H1 (cell line): ENCODE results near the gene PFDN5. TPM values are rescaled to one million over a fixed set of nuclear protein-coding genes. Genes with fewer than 3 reads are reported as not detected.

ENCODE experiments used
- CTCF ChIA-PET: fragments of 300-600 bp; sonication (Branson Sonifier 250); formaldehyde crosslinking; loops from one replicate; lab custom pipeline; 2021; ENCODE audit not compliant: partially characterized antibody; lab: Charles Lee
- POLR2A ChIA-PET: fragments of 300-600 bp; sonication (Branson Sonifier 250); formaldehyde crosslinking; loops from one replicate; lab custom pipeline; 2021; ENCODE audit warnings: inconsistent platforms; ENCODE audit not compliant: partially characterized antibody; lab: Charles Lee
- DNase-seq, 2 experiments: peaks; one replicate each; pipeline versions ENCODE4 v3.0.0 to v3.0.0-alpha.2; 2010 to 2022; ENCODE audit warnings: low spot score in 2 of 2, low read depth in 1 of 2, mixed read lengths in 1 of 2
- FAIRE-seq: peaks from 2 replicates; lab custom pipeline; 2011; peaks lifted over from hg19 to GRCh38; lab: Jason Lieb, UNC
- H2AFZ ChIP-seq: 2 replicates; pipeline ENCODE4 v1.8.1; 2012; ENCODE audit warnings: low read length, inconsistent platforms
- H2AK5ac ChIP-seq: 2 replicates; pipeline ENCODE4 v1.6.1; 2013; ENCODE audit warnings: low read depth, low read length
- H2BK120ac ChIP-seq: replicated peaks from 2 replicates; pipeline ENCODE3; 2013; ENCODE audit warnings: low read depth, low read length, inconsistent platforms
- H2BK12ac ChIP-seq: 2 replicates; pipeline ENCODE4 v1.6.1; 2013; ENCODE audit warnings: low read depth, low read length
- H2BK15ac ChIP-seq: 2 replicates; pipeline ENCODE4 v1.6.1; 2013; ENCODE audit warnings: low read length
- H2BK20ac ChIP-seq: 2 replicates; pipeline ENCODE4 v1.6.1; 2013; ENCODE audit warnings: low read length
- H2BK5ac ChIP-seq: 2 replicates; pipeline ENCODE4 v1.6.1; 2013; ENCODE audit warnings: low read depth, low read length
- H3K14ac ChIP-seq: 2 replicates; pipeline ENCODE4 v1.6.1; 2013; ENCODE audit warnings: inconsistent platforms; ENCODE audit not compliant: insufficient read length
- H3K18ac ChIP-seq: 2 replicates; pipeline ENCODE4 v1.6.1; 2013; ENCODE audit warnings: low read length; ENCODE audit errors: extremely low read depth
- H3K23ac ChIP-seq: 2 replicates; pipeline ENCODE4 v1.6.1; 2013; ENCODE audit warnings: inconsistent platforms; ENCODE audit not compliant: insufficient read length
- H3K23me2 ChIP-seq: 2 replicates; pipeline ENCODE4 v1.6.1; 2013; ENCODE audit warnings: low read depth, low read length
- H3K27ac ChIP-seq: 2 replicates; pipeline ENCODE4 v1.6.1; 2011; ENCODE audit warnings: low read depth, low read length, inconsistent platforms
- H3K27me3 ChIP-seq, 4 experiments: replicated peaks in 1 of 4; 1 replicate in 1 of 4; 2 replicates in 3 of 4; pipeline versions ENCODE4 v1.6.1 to v1.8.1; 2011 to 2013; ENCODE audit warnings: low read length in 3 of 4, mild to moderate bottlenecking in 3 of 4, inconsistent platforms in 2 of 4, mixed read lengths in 2 of 4, moderate library complexity in 1 of 4; ENCODE audit not compliant: control insufficient read depth in 3 of 4, insufficient read depth in 3 of 4; ENCODE audit errors: extremely low read depth in 1 of 4
- H3K36me3 ChIP-seq, 4 experiments: 2 replicates each; pipeline versions ENCODE4 v1.6.1 to v1.8.1; 2011 to 2013; ENCODE audit warnings: mild to moderate bottlenecking in 4 of 4, low read length in 3 of 4, moderate library complexity in 2 of 4, control low read depth in 1 of 4, inconsistent platforms in 1 of 4; ENCODE audit not compliant: insufficient read depth in 4 of 4, control insufficient read depth in 2 of 4
- H3K4ac ChIP-seq: replicated peaks from 2 replicates; pipeline ENCODE3; 2013; ENCODE audit warnings: low read length, low read depth, mixed read lengths, inconsistent platforms; ENCODE audit not compliant: insufficient read length
- H3K4me1 ChIP-seq, 4 experiments: replicated peaks in 1 of 4; 1 replicate in 1 of 4; 2 replicates in 3 of 4; pipeline versions ENCODE4 v1.6.1 to v1.8.1; 2011 to 2013; ENCODE audit warnings: low read length in 3 of 4, inconsistent platforms in 2 of 4, mixed read lengths in 1 of 4; ENCODE audit not compliant: insufficient read depth in 4 of 4, control insufficient read depth in 3 of 4
- H3K4me2 ChIP-seq, 2 experiments: 2 replicates each; pipeline versions ENCODE4 v1.6.1 to v1.8.1; 2011 to 2013; ENCODE audit warnings: low read depth in 2 of 2, low read length in 2 of 2, control low read depth in 1 of 2, inconsistent platforms in 1 of 2, mild to moderate bottlenecking in 1 of 2; ENCODE audit not compliant: insufficient read depth in 1 of 2
- H3K4me3 ChIP-seq, 4 experiments: fragments of 200-600, 300-600 bp in 1 of 4; sonication (generic), shearing (Covaris generic), sonication (Bioruptor Twin) in 1 of 4; 2 replicates each; pipeline versions ENCODE4 v1.5.1 to v1.8.1; 2011 to 2016; ENCODE audit warnings: low read length in 4 of 4, low read depth in 3 of 4, control low read depth in 2 of 4, inconsistent platforms in 2 of 4, mild to moderate bottlenecking in 2 of 4, mixed read lengths in 1 of 4, moderate library complexity in 1 of 4; ENCODE audit not compliant: insufficient read depth in 2 of 4; ENCODE audit errors: extremely low read depth in 1 of 4
- H3K56ac ChIP-seq: replicated peaks from 2 replicates; pipeline ENCODE3; 2013; ENCODE audit warnings: low read depth, mild to moderate bottlenecking, mixed read lengths, low read length, inconsistent platforms; ENCODE audit not compliant: insufficient read length
- H3K79me1 ChIP-seq: 2 replicates; pipeline ENCODE4 v1.6.1; 2013; ENCODE audit warnings: low read depth, low read length, control low read depth
- H3K79me2 ChIP-seq, 2 experiments: 2 replicates each; pipeline versions ENCODE4 v1.6.1 to v1.8.1; 2012 to 2013; ENCODE audit warnings: low read length in 2 of 2, mild to moderate bottlenecking in 2 of 2, inconsistent platforms in 1 of 2; ENCODE audit not compliant: insufficient read depth in 2 of 2, control insufficient read depth in 1 of 2
- H3K9ac ChIP-seq, 4 experiments: replicated peaks in 1 of 4; 1 replicate in 1 of 4; 2 replicates in 3 of 4; pipeline versions ENCODE4 v1.6.1 to v1.8.1; 2011 to 2013; ENCODE audit warnings: low read depth in 3 of 4, low read length in 3 of 4, control low read depth in 2 of 4, mild to moderate bottlenecking in 2 of 4, moderate library complexity in 2 of 4, inconsistent platforms in 1 of 4; ENCODE audit errors: extremely low read depth in 1 of 4
- H3K9me3 ChIP-seq, 2 experiments: 2 replicates each; pipeline versions ENCODE4 v1.6.1 to v1.8.1; 2012 to 2013; ENCODE audit warnings: mild to moderate bottlenecking in 2 of 2, moderate library complexity in 2 of 2, control low read depth in 1 of 2, inconsistent platforms in 1 of 2, low read depth in 1 of 2, low read length in 1 of 2, mixed read lengths in 1 of 2; ENCODE audit not compliant: insufficient read depth in 2 of 2
- H4K20me1 ChIP-seq, 2 experiments: replicated peaks in 1 of 2; 2 replicates each; pipeline versions ENCODE3 to v1.8.1; 2011 to 2013; ENCODE audit warnings: inconsistent platforms in 2 of 2, low read length in 2 of 2, mild to moderate bottlenecking in 1 of 2; ENCODE audit not compliant: insufficient read depth in 2 of 2, control insufficient read depth in 1 of 2
- H4K5ac ChIP-seq: 2 replicates; pipeline ENCODE4 v1.6.1; 2013; ENCODE audit warnings: low read length, low read depth, mixed read lengths, inconsistent platforms; ENCODE audit not compliant: insufficient read length
- H4K8ac ChIP-seq: 2 replicates; pipeline ENCODE4 v1.8.0; 2013; ENCODE audit warnings: mild to moderate bottlenecking, moderate library complexity, low read length, inconsistent platforms; ENCODE audit not compliant: insufficient read depth; ENCODE audit errors: extremely low read depth
- H4K91ac ChIP-seq: replicated peaks from 2 replicates; pipeline ENCODE3; 2013; ENCODE audit warnings: low read length, mixed read lengths, inconsistent platforms; ENCODE audit not compliant: insufficient read length
- CREB1 ChIP-seq: IDR thresholded peaks from 2 replicates; pipeline ENCODE4 v1.6.1; 2012; ENCODE audit warnings: inconsistent platforms
- HDAC2 ChIP-seq, 2 experiments: fragments of 300-600 bp in 1 of 2; sonication (generic) in 1 of 2; IDR thresholded peaks; 2 replicates each; pipeline ENCODE4 v1.6.1; 2011 to 2012; ENCODE audit warnings: low read depth in 2 of 2, low read length in 2 of 2, mild to moderate bottlenecking in 2 of 2, moderate library complexity in 2 of 2, borderline replicate concordance in 1 of 2, inconsistent platforms in 1 of 2
- KDM1A ChIP-seq: fragments of 200-600, 300-600 bp; sonication (generic); IDR thresholded peaks from 2 replicates; pipeline ENCODE4 v1.7.1; 2016; ENCODE audit warnings: mild to moderate bottlenecking, low read length, borderline replicate concordance
- RFX5 ChIP-seq: IDR thresholded peaks from 2 replicates; pipeline ENCODE4 v1.6.1; 2011; ENCODE audit warnings: low read depth, low read length, improper control_type of control experiment, borderline replicate concordance
- SIN3A ChIP-seq, 2 experiments: IDR thresholded peaks in 1 of 2; conservative IDR thresholded peaks in 1 of 2; 2 replicates each; pipeline ENCODE4 v1.6.1; 2011 to 2012; ENCODE audit warnings: low read length in 2 of 2, improper control_type of control experiment in 1 of 2, low read depth in 1 of 2, mild to moderate bottlenecking in 1 of 2
- SP2 ChIP-seq: IDR thresholded peaks from 2 replicates; pipeline ENCODE4 v1.6.1; 2012; ENCODE audit warnings: mild to moderate bottlenecking, low read length, inconsistent platforms
- SP4 ChIP-seq: IDR thresholded peaks from 2 replicates; pipeline ENCODE4 v1.6.1; 2012; ENCODE audit warnings: low read length, inconsistent platforms
- TAF1 ChIP-seq: IDR thresholded peaks from 2 replicates; pipeline ENCODE4 v1.6.1; 2011; ENCODE audit warnings: mild to moderate bottlenecking, low read depth, low read length
- TEAD4 ChIP-seq: IDR thresholded peaks from 2 replicates; pipeline ENCODE4 v1.6.1; 2012; ENCODE audit warnings: low read depth, low read length, inconsistent platforms, mixed read lengths
- ZNF274 ChIP-seq: IDR thresholded peaks from 2 replicates; pipeline ENCODE4 v1.7.0; 2012; ENCODE audit warnings: low read length, borderline replicate concordance; ENCODE audit errors: extremely low read depth
- WGBS, 2 experiments: shearing (Covaris generic) in 1 of 2; methylation state at CpG; one replicate each; pipeline versions ENCODE4 v1.1.6 to v1.1.7; 2013 to 2015; ENCODE audit warnings: low lambda C conversion rate in 2 of 2, mixed read lengths in 2 of 2, inconsistent platforms in 1 of 2, low coverage in 1 of 2, missing lambda C conversion rate in 1 of 2; ENCODE audit not compliant: insufficient replicate concordance in 2 of 2, insufficient coverage in 1 of 2, insufficient read length in 1 of 2; ENCODE audit errors: extremely low coverage in 1 of 2, missing lambda C conversion rate in 1 of 2; 5-methylcytosine and 5-hydroxymethylcytosine counted together
- polyA plus RNA-seq, 7 experiments: library from polyadenylated mRNA; depleted of rRNA in 3 of 7; stranded (reverse) in 5 of 7; unstranded in 2 of 7; fragments of >200 nt in 5 of 7; fragments of 200-250 nt in 2 of 7; gene quantifications; 1 replicate in 5 of 7; 2 replicates in 1 of 7; 4 replicates in 1 of 7; pipeline versions ENCODE4 v1.2.1 to v1.2.3, GENCODE V29; 2011 to 2013; ENCODE audit warnings: missing spikeins in 2 of 7, mixed read lengths in 2 of 7
- total RNA-seq: library from RNA; stranded (reverse); fragmentation: NEBNext Ultra II Directional; extraction: Animal tissue kit (Norgen Biotek cat#: 25700); gene quantifications from 2 replicates; pipeline ENCODE4 v1.2.1, GENCODE V29; 2021

PFDN5 gene
- total and polyA plus RNA-seq, 2 of the 8 experiments (the other 6 are each of a cell fraction or from before 2014, with no cell fraction given), result 290 to 630 TPM

GRCh38 chr12:53268630-53269562 lies 26.4 kb upstream of the PFDN5 start:
- peaks cover 16% of the 10 kb centered on the region for H3K79me1 ChIP-seq
- H2AFZ ChIP-seq, result no peak overlapping the region; the same call in 1 of the 2 replicates
- CTCF ChIA-PET, result interaction anchor here (0.7 to 23.0 kb wide), 20 partner anchors 10 to 204 kb away, joined by 3 to 654 read pairs (median 8); partner anchors contain the start of genes AAAS, MYG1 and RARG
- H2BK5ac ChIP-seq, result 0 out of 2 replicates have a peak overlapping the region, but pooled peaks have one; percentile 76
- H2AK5ac ChIP-seq, result no peak overlapping the region
- H3K23me2 ChIP-seq, result peaks cover 5% of the 10 kb centered on the region; the same call in 1 of the 2 replicates
- no peak overlapping the region for H4K5ac ChIP-seq
- H2BK12ac ChIP-seq, result no peak overlapping the region
- no peaks in the 10 kb centered on the region for H3K9me3 ChIP-seq
- peaks cover 6 to 18% (median 12%) of the 10 kb centered on the region in 4 experiments; a peak in 5 of 8 replicates for H3K36me3 ChIP-seq
- DNase-seq (no peak), FAIRE-seq (no peak)
- H3K9ac ChIP-seq, result peak overlapping the region; percentile 67 to 77 (median 72); a peak in 5 of 7 replicates
- H2BK120ac ChIP-seq, result no peak overlapping the region
- H3K56ac ChIP-seq, result no peak overlapping the region
- H3K27me3 ChIP-seq, result peaks cover 0 to 2% (median 0%) of the 10 kb centered on the region in 4 experiments; a peak in 1 of 7 replicates
- no peak overlapping the region for H2BK20ac ChIP-seq
- peaks cover 3 to 11% (median 5%) of the 10 kb centered on the region in 4 experiments; a peak in 5 of 7 replicates for H3K4me1 ChIP-seq
- H3K79me2 ChIP-seq, result peaks cover 0 to 17% of the 10 kb centered on the region in 2 experiments; a peak in 2 of 4 replicates
- peaks cover 3 to 4% of the 10 kb centered on the region in 2 experiments for H4K20me1 ChIP-seq
- H3K23ac ChIP-seq, result no peak overlapping the region
- H4K91ac ChIP-seq, result no peak overlapping the region
- 75% methylated on average over 20 of the region's 20 CpGs; no CpG with 5 or more reads in 1 of the 2 experiments for WGBS, 2 experiments
- H2BK15ac ChIP-seq, result no peak overlapping the region
- no peak overlapping the region for H3K14ac ChIP-seq
- POLR2A ChIA-PET, result interaction anchor here (0.6 to 9.3 kb wide), 18 partner anchors 9 to 191 kb away, joined by 3 to 113 read pairs (median 6); partner anchors contain the start of genes AAAS and PFDN5
- H4K8ac ChIP-seq, result no peak overlapping the region
- H3K4me3 ChIP-seq, result peak overlapping the region; percentile 82 to 97 (median 90)
- no peak overlapping the region for H3K4ac ChIP-seq
- H3K27ac ChIP-seq, result no peak overlapping the region
- no peak overlapping the region for H3K18ac ChIP-seq
- peak overlapping the region; percentile 78 to 79 for H3K4me2 ChIP-seq
- no peak for TF ChIP-seq SP2
- no peak for TF ChIP-seq TAF1
- TF ChIP-seq RFX5, result no peak
- TF ChIP-seq ZNF274, result no peak
- no peak for TF ChIP-seq HDAC2 (IDR thresholded peaks at IDR 0.05; ENCODE audit: borderline replicate concordance in 1 of 2, low read depth in 2 of 2, low read length in 2 of 2)
- no peak for TF ChIP-seq CREB1
- no peak for TF ChIP-seq TEAD4
- no peak for TF ChIP-seq SIN3A (conservative IDR thresholded peaks at IDR 0.05 in 1 of 2, IDR thresholded peaks at IDR 0.05 in 1 of 2; ENCODE audit: low read depth in 1 of 2, low read length in 2 of 2)
- no peak for TF ChIP-seq SP4
- no peak for TF ChIP-seq KDM1A
